Stimulated activated effector memory CD8-positive, alpha-beta T cell treated with anti-CD3 and anti-CD28 coated beads, Interleukin-12 subunit alpha, Interleukin-12 subunit beta, amount 100 ng/mL, for 72 hours (primary cell): ENCODE measurements around the gene SNCG.
A peak's percentile ranks its signal among the peaks of the same experiment; 100 is the strongest.

ENCODE experiments used
- ATAC-seq: fragments of 150-1000 bp; cut with Tn5 transposase; 2 replicates; pipeline ENCODE4 v1.10.0; 2021
- DNase-seq, 2 donors: peaks; one replicate each; pipeline ENCODE4 v3.0.0; 2021 to 2022; ENCODE audit warnings: low spot score in 2 of 2
- H3K27ac Mint-ChIP-seq: one replicate; pipeline ENCODE4 v1.8.0; 2022; ENCODE audit warnings: mild to moderate bottlenecking, mixed read lengths
- H3K36me3 Mint-ChIP-seq: one replicate; pipeline ENCODE4 v1.8.0; 2022; ENCODE audit warnings: mild to moderate bottlenecking, mixed read lengths
- H3K4me1 Mint-ChIP-seq: one replicate; pipeline ENCODE4 v1.8.0; 2022; ENCODE audit warnings: mixed read lengths
- H3K4me3 Mint-ChIP-seq: one replicate; pipeline ENCODE4 v1.8.0; 2022; ENCODE audit warnings: mild to moderate bottlenecking, mixed read lengths
- H3K9me3 Mint-ChIP-seq: one replicate; pipeline ENCODE4 v1.8.0; 2022; ENCODE audit warnings: mixed read lengths

Gene SNCG

DNA sequence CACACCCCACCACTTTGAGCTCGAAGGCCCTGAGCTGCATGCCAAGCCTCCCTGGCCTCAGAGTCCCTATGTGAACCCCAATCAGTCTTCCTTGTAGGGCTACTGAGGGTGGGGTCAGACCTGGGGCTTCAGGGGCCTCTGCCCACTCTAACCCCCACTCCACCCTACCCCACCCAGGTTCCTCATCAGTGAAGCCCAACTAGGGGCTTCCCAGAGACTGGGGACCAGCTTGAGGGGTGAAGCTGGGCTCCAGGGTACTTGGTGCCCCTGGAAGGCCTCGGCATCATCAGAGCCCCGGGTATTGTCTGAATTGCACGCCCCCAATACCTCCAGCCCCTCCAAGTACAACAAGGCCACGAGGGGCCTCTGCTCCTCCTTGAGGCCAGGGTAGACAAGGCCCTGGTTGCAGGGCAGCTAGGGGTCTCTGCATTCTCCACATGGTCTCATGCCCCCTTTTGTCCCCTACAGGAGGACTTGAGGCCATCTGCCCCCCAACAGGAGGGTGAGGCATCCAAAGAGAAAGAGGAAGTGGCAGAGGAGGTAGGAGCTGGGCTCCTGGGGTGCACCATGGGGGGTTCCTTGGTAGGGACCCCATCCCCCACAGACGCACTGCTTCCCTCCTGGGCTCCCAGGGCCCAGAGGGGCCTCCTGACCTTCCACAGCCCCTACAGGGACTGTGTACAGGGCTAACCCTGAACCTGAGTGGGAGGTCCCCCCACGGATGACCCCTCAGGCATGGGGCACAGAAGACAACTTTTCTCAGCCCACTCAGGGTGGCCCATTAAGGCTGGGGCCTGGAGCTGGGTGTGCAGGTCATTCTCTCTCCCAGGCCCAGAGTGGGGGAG, 4.0 kb downstream of the SNCG start:
- DNase-seq = no peak
- H3K9me3 Mint-ChIP-seq = no peaks in the 10 kb centered on the region
- H3K4me1 Mint-ChIP-seq = peaks cover 26% of the 10 kb centered on the region
- H3K36me3 Mint-ChIP-seq = no peaks in the 10 kb centered on the region
- no peak overlapping the region for H3K27ac Mint-ChIP-seq
- ATAC-seq = no peak
- no peak overlapping the region for H3K4me3 Mint-ChIP-seq

- Mint-ChIP-seq H3K9me3 (no peaks in the 10 kb centered on the region), H3K4me3 (no peak overlapping the region), H3K27ac (no peak overlapping the region), H3K4me1 (peaks cover 31% of the 10 kb centered on the region), H3K36me3 (no peaks in the 10 kb centered on the region)
- ATAC-seq (no peak), DNase-seq (no peak)
Measured at GRCh38 chr10:86962981-86963310, 4.5 kb downstream of the SNCG start.

DNA sequence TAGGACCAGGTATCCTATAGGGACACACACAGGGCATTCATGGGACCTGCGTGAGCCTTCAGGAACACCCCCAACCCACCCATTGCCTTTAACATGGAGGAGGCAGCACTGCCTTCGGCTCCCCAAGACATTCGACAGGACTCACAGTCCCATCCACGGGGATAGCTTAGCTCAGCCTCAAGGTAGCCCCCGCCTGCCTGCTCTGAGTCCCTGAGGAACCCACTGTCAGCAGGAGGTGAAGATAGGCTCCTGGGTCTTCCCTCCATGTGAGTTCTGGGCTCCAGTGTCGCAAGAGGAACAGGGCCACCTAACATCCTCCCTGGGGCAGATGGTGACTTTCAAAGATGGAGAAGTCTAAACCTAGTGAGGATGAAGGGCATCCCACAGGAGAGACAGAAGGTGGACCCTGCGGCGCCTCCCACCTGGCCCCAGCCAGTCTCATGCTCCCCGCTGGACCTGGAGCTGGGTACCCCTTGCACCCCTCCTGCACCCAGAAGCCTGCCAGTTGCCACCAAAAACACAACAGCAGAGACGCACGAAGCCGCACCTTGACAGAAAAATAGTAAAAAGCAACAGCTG, 5.0 kb downstream of the SNCG start:
- H3K27ac Mint-ChIP-seq = no peak overlapping the region
- DNase-seq (no peak), ATAC-seq (no peak)
- no peaks in the 10 kb centered on the region for H3K36me3 Mint-ChIP-seq
- no peak overlapping the region for H3K4me3 Mint-ChIP-seq
- H3K4me1 Mint-ChIP-seq = peaks cover 31% of the 10 kb centered on the region
- H3K9me3 Mint-ChIP-seq = no peaks in the 10 kb centered on the region

GRCh38 chr10:86964061-86964846, 5.9 kb downstream of the SNCG start:
- H3K27ac Mint-ChIP-seq = no peak overlapping the region
- ATAC-seq = no peak

GRCh38 chr10:86964847-86965190, 6.4 kb downstream of the SNCG start:
- DNase-seq (no peak), ATAC-seq (no peak)
- Mint-ChIP-seq H3K36me3 (no peaks in the 10 kb centered on the region), H3K9me3 (no peaks in the 10 kb centered on the region), H3K27ac (no peak overlapping the region), H3K4me3 (no peak overlapping the region), H3K4me1 (peaks cover 31% of the 10 kb centered on the region)

More at GRCh38 chr10:86964061-86964846, 5.9 kb downstream of the SNCG start:
- Mint-ChIP-seq H3K4me1 (peaks cover 31% of the 10 kb centered on the region), H3K9me3 (no peaks in the 10 kb centered on the region), H3K36me3 (no peaks in the 10 kb centered on the region), H3K4me3 (no peak overlapping the region)
- no peak for DNase-seq

GRCh38 chr10:86965986-86966654, 7.7 kb downstream of the SNCG start:
- Mint-ChIP-seq H3K36me3 (no peaks in the 10 kb centered on the region), H3K4me3 (peak overlapping the region; percentile 48), H3K9me3 (no peaks in the 10 kb centered on the region), H3K27ac (peak overlapping the region; percentile 64), H3K4me1 (peaks cover 31% of the 10 kb centered on the region)
- no peak for DNase-seq
- peak; percentile 19 for ATAC-seq

DNA sequence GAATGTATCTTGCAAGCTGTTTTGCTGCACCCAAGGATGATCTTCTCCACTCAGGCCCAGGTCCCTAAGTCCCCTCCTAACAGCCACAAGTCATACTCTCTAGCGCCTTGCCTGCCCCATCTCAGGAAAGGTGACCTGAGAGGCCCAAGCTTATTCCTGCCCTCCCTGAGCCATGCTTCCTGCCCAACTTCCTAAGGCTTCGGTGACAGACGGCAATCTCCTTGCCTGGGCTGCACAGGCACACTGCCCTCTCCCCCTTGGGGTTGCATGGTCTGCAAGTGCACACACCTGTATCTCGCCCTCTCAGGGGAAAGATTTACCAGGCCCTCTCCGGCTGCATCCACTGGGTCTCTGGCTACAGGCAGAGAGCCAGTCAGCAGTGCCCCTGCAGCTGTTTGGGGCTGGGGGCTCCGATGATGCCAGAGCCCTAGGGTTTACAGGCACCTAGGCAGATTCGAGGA, 9.1 kb downstream of the SNCG start:
- DNase-seq (peak in 1 of 2 donors; percentile 49), ATAC-seq (no peak)
- Mint-ChIP-seq H3K4me1 (peaks cover 41% of the 10 kb centered on the region), H3K36me3 (peaks cover 6% of the 10 kb centered on the region), H3K4me3 (no peak overlapping the region), H3K27ac (no peak overlapping the region), H3K9me3 (no peaks in the 10 kb centered on the region)

- Mint-ChIP-seq H3K27ac (no peak within 1 kb of the TSS), H3K4me3 (peak within 1 kb of the TSS; percentile 18), H3K4me1 (peaks cover 45% of the 10 kb centered on the region), H3K36me3 (peaks cover 6% of the 10 kb centered on the region), H3K9me3 (no peaks in the 10 kb centered on the region)
- DNase-seq = peak in 1 of 2 donors; percentile 46
- ATAC-seq = no peak
Measured at GRCh38 chr10:86968271-86968993, 10.0 kb downstream of the SNCG start, which contains the start of gene ADIRF. Gene ADIRF, plus strand, starts transcription at chr10:86968482. Its CDS starts 63 bp downstream, at chr10:86968545.

- H3K36me3 Mint-ChIP-seq = peaks cover 6% of the 10 kb centered on the region
- no peak overlapping the region for H3K27ac Mint-ChIP-seq
- peaks cover 45% of the 10 kb centered on the region for H3K4me1 Mint-ChIP-seq
- H3K9me3 Mint-ChIP-seq = no peaks in the 10 kb centered on the region
- ATAC-seq (no peak), DNase-seq (peak in 1 of 2 donors; percentile 47)
- peak overlapping the region; percentile 18 for H3K4me3 Mint-ChIP-seq
Measured at GRCh38 chr10:86968994-86969355, 10.6 kb downstream of the SNCG start.

- no peak for ATAC-seq
- Mint-ChIP-seq H3K36me3 (peaks cover 6% of the 10 kb centered on the region), H3K4me1 (peaks cover 45% of the 10 kb centered on the region), H3K4me3 (no peak overlapping the region), H3K27ac (no peak overlapping the region), H3K9me3 (no peaks in the 10 kb centered on the region)
- DNase-seq = peak in 1 of 2 donors; percentile 47
Measured at GRCh38 chr10:86969421-86970041, 11.1 kb downstream of the SNCG start.

GRCh38 chr10:86970162-86970981, 12.0 kb downstream of the SNCG start:
- Mint-ChIP-seq H3K4me1 (peaks cover 45% of the 10 kb centered on the region), H3K9me3 (no peaks in the 10 kb centered on the region), H3K4me3 (peak overlapping the region; percentile 78), H3K27ac (peak overlapping the region; percentile 89), H3K36me3 (peaks cover 6% of the 10 kb centered on the region)
- no peak for ATAC-seq
- DNase-seq = peak in 1 of 2 donors; percentile 51

GRCh38 chr10:86970982-86971231, 12.5 kb downstream of the SNCG start:
- no peaks in the 10 kb centered on the region for H3K9me3 Mint-ChIP-seq
- no peak for DNase-seq
- peaks cover 6% of the 10 kb centered on the region for H3K36me3 Mint-ChIP-seq
- ATAC-seq = no peak
- peaks cover 39% of the 10 kb centered on the region for H3K4me1 Mint-ChIP-seq
- H3K4me3 Mint-ChIP-seq = peak overlapping the region; percentile 78
- H3K27ac Mint-ChIP-seq = peak overlapping the region; percentile 89

DNA sequence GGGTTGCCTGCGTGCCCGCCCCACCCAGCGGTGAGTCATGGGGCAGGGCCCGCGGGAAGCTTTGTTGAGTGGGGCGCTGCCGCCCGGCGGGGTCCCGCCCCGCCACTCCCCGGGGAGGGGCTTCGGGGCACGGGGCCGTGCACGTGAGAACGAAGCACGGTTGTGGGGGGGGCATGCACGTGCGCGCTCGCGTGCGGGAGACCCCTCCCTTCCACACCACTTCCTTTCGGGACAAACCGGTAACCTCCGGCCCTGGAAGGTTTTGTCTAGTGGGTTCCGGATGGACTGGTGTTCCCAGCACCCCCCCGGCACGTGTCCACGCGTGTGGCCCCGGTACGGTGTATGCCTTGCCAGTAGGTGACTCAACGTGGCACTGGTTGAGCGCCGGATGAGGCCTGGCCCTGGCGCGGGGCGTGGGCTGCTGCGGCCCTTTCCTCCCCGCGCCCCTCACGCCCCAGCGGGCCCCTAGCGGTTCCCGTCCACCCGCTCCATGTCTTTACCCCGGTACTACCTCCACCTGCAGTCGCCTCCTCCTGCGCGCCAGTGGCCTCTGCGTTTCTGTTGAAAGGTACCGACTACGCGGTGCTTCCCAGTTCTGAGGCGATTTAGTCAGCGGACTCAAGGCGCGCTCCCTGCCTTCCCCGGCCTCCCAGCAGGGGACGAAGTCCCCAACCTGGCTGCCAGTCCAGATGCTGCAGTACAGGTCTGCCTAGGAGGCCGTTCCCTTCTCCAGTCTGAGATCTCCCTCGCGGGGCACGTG, 13.0 kb downstream of the SNCG start:
- Mint-ChIP-seq H3K36me3 (peaks cover 6% of the 10 kb centered on the region), H3K9me3 (no peaks in the 10 kb centered on the region), H3K27ac (peak overlapping the region; percentile 89), H3K4me3 (peak overlapping the region; percentile 78), H3K4me1 (peaks cover 34% of the 10 kb centered on the region)
- ATAC-seq = peak; percentile 91
- DNase-seq = peak; percentile 82 to 85
